ENCODE data around the gene ZSWIM6. TPM values are rescaled to one million over a fixed set of nuclear protein-coding genes. Genes with fewer than 3 reads are reported as not detected.

Gene ZSWIM6
- total RNA-seq, 1 experiment from 2014 or later, result 4.7 TPM

DNA sequence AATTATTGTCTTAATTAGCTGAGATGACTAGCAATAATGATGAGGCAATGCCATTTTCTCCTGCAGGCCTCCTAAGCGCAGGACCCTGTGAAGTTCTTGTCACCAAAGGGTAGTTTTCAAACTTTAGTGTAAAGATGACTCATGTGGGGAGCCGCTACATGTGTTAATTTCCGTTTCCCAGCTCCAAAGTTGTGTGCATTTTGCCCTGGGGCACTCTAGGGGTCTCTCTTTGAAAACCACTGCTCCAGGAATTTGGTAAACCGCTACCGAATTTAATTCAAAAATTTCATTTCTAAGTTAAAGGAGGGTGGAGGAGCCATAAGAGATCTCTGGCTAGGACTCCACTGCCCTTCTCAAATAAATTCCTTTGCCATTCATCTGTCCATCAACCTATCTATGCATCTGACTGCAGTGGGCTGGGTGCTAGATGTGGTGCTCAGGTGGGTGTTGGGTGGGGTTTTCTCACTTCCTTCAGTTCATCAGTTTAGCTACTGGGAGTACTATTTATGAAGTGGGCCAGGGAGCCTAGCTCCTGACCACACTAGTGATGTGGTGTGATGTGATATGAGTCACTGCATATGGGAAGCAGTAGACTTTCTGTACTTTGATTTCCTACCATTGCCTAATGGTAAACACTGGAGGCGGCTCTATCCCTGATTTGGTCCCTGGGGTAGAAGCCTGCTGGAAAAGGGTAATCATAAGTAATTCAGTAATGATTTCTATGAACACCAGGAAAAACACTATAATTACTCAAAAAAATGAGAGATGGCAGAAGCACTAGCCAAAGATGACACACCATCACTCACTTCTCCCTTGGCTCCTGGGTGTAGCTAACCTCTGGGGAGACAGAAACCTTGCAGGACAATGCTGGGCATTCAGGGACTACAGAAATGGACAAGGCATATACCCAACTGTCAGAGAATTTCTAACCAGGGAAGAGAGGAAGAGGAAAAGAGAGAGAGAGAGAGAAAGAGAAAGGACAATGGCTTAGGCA, 4.0 kb upstream of the ZSWIM6 start:
- peak; percentile 11 for DNase-seq (ENCODE audit: low read depth, low spot score)
- in situ Hi-C loops (cut with HindIII; ENCODE audit: low pct_unique_long_range_greater_than_20kb, low sequenced_read_pairs), result no loop called here

GRCh38 chr5:61328791-61329549, 3.1 kb upstream of the ZSWIM6 start:
- DNase-seq (ENCODE audit: low read depth, low spot score), result no peak
- in situ Hi-C loops (cut with HindIII; ENCODE audit: low pct_unique_long_range_greater_than_20kb, low sequenced_read_pairs), result no loop called here

- DNase-seq (ENCODE audit: low read depth, low spot score), result no peak
- in situ Hi-C loops (cut with HindIII; ENCODE audit: low pct_unique_long_range_greater_than_20kb, low sequenced_read_pairs), result no loop called here
These were observed 2.4 kb upstream of the ZSWIM6 start for GRCh38 chr5:61329550-61330128.

GRCh38 chr5:61330341-61330844, 1.7 kb upstream of the ZSWIM6 start:
- DNase-seq (ENCODE audit: low read depth, low spot score), result peak; percentile 52
- in situ Hi-C loops (cut with HindIII; ENCODE audit: low pct_unique_long_range_greater_than_20kb, low sequenced_read_pairs), result no loop called here

DNA sequence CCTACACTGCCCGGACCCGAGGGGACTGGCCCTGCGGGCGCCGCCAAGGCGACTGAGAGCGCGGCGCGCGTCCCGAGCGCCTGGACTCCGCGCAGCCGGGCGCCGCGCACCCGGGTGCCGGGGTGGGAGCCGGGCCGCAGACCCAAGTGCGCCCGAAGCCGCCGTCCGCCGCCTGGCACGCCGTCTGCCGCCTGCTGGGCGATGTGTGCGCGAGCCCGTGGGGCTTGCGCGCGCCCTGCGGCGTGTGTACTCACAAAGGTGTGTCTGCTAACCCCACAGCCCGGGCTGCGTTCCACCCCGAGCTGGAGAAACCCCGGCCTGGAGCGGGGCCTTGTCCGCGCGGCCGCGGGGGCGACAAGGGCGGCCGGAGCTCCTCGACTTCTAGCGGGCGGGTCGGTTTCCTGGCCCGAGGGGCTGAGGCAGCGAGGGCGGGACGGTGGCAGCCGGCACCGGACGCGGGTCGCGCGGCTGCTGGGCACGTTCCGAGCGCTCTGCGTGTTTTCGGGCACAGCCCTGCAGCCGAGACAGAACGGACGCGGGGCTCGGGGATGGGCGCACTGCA, 1.1 kb upstream of the ZSWIM6 start:
- DNase-seq (ENCODE audit: low read depth, low spot score), result peak; percentile 68

DNA sequence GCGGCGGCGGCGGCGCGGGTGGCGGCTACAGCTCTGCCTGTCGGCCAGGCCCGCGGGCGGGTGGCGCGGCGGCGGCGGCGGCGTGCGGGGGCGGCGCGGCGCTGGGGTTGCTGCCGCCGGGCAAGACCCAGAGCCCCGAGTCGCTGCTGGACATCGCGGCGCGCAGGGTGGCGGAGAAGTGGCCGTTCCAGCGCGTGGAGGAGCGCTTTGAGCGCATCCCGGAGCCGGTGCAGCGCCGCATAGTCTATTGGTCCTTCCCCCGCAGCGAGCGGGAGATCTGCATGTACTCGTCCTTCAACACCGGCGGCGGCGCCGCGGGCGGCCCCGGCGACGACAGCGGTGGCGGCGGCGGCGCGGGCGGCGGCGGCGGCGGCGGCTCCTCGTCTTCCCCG, 296 bp downstream of the ZSWIM6 start:
- in situ Hi-C loops (cut with HindIII; ENCODE audit: low pct_unique_long_range_greater_than_20kb, low sequenced_read_pairs), result no loop called here
- DNase-seq (ENCODE audit: low read depth, low spot score), result no peak

More for the DNA sequence above, 1.1 kb upstream of the ZSWIM6 start:
- in situ Hi-C loops (cut with HindIII; ENCODE audit: low pct_unique_long_range_greater_than_20kb, low sequenced_read_pairs), result no loop called here

GRCh38 chr5:61332851-61333320, 828 bp downstream of the ZSWIM6 start:
- in situ Hi-C loops (cut with HindIII; ENCODE audit: low pct_unique_long_range_greater_than_20kb, low sequenced_read_pairs), result no loop called here
- peak; percentile 28 for DNase-seq (ENCODE audit: low read depth, low spot score)

- DNase-seq (ENCODE audit: low read depth, low spot score), result peak; percentile 21
- in situ Hi-C loops (cut with HindIII; ENCODE audit: low pct_unique_long_range_greater_than_20kb, low sequenced_read_pairs), result no loop called here
These were observed 1.4 kb downstream of the ZSWIM6 start for GRCh38 chr5:61333321-61333953.

GRCh38 chr5:61333954-61334867, 2.2 kb downstream of the ZSWIM6 start:
- no peak for DNase-seq (ENCODE audit: low read depth, low spot score)
- in situ Hi-C loops (cut with HindIII; ENCODE audit: low pct_unique_long_range_greater_than_20kb, low sequenced_read_pairs), result no loop called here

- in situ Hi-C loops (cut with HindIII; ENCODE audit: low pct_unique_long_range_greater_than_20kb, low sequenced_read_pairs), result no loop called here
- DNase-seq (ENCODE audit: low read depth, low spot score), result no peak
These were observed 3.0 kb downstream of the ZSWIM6 start for GRCh38 chr5:61334868-61335615.

- in situ Hi-C loops (cut with HindIII; ENCODE audit: low pct_unique_long_range_greater_than_20kb, low sequenced_read_pairs), result no loop called here
These were observed 7.7 kb downstream of the ZSWIM6 start for GRCh38 chr5:61339764-61340163.

DNA sequence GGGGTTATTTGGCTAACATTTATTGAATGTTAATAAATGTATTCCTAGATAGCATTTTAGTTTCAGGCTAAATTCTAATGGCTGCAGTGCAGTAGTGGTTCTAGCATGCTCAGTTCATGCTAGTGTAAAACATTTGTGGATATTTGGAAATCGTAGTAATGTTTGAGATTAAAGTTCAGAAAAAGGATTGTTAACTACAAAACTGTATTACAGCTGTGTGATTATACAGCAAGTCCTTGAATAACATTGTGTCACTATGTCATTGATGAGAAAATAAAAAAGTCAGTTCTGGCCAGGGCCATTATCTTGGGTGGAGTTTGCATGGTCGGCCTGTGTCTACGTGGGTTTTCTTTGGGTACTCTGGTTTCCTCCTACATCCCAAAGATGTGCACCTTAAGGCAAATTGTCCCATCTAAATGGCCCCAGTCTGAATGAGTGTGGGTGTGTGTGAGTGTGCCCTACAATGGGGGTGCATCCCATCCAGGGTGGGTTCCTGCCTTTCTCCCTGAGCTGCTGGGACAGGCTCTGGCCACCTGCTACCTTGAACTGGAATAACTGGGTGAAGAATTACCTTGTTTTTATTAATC, 8.8 kb downstream of the ZSWIM6 start:
- no peak for DNase-seq (ENCODE audit: low read depth, low spot score)
- in situ Hi-C loops (cut with HindIII; ENCODE audit: low pct_unique_long_range_greater_than_20kb, low sequenced_read_pairs), result no loop called here

More at GRCh38 chr5:61339764-61340163, 7.7 kb downstream of the ZSWIM6 start:
- no peak for DNase-seq (ENCODE audit: low read depth, low spot score)

DNA sequence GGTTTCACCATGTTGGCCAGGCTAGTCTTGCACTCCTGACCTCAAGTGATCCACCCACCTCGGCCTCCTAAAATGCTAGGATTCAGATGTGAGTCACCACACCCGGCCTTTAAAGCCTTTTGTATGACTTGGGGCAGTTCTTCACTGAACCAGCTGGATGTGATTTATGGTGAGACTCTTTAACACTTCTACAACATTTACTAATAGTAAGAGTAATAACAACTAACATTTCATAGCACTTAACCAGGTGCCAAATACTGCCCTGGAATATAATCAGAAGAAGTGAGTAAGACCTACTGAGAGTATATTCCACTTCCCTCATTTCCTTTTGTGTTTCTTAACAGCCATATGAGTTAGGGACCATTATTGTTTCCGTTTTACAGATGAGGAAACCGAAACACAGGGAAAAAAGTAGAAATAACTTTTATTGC, 10.0 kb downstream of the ZSWIM6 start:
- in situ Hi-C loops (cut with HindIII; ENCODE audit: low pct_unique_long_range_greater_than_20kb, low sequenced_read_pairs), result no loop called here
- peak; percentile 12 for DNase-seq (ENCODE audit: low read depth, low spot score)

DNA sequence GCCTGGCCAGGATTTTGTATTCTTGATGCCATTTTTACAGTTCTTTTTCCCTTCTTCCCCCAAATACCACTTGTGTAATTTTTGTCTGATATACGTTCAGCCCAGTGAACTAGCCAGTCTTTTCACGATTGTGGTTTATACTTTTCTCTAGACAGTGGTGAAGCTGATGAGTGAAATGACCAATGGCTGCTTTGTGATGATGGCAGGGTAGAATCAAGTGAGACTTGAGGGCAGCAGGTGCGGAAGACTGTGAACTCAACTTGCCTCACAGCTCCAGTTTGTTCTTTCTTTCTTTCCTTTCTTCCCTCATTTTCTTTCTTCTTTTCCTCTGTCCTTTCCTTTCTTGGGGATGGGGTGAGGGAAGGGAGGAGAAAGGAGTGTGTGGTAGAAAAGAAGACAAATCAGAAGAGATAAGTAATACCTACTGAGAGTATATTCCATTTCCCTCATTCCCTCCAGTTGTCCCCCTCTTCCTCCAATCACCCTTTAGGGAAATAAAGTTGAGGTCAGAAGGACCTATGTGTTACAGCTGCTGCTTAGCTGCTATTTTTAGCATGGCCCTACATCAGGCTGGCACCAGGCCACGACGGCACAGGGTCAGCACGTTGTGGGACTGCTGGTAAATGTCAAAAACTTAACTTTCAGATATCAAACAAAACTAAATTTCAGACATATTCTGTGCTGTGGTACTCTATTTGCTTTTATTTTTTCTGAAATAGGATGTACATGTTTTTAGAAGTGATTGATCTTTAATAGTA, 12.3 kb downstream of the ZSWIM6 start:
- DNase-seq (ENCODE audit: low read depth, low spot score), result no peak
- in situ Hi-C loops (cut with HindIII; ENCODE audit: low pct_unique_long_range_greater_than_20kb, low sequenced_read_pairs), result no loop called here

DNA sequence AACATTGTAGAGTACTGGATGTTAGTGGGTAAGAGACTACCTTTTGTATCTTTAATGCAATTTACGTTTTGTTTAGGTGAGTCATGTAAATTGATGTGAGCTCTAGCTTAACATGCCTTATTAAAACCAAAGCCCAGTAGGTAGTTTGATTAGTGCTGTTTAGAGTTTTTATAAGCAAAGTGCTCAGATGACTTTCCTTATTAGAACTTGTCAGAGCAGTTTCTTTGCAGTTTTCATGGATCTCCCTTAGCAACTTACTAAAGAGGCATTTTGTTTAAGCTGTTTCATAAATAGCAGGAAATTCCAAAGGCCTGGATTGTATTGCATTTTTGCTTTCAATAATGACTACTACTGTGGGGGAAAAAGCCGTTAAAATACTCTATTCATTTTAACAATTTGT, 14.5 kb downstream of the ZSWIM6 start:
- DNase-seq (ENCODE audit: low read depth, low spot score), result no peak
- in situ Hi-C loops (cut with HindIII; ENCODE audit: low pct_unique_long_range_greater_than_20kb, low sequenced_read_pairs), result no loop called here

Data from SK-MEL-5 (cell line).